ENCODE measurements around the gene IER3.
A peak's percentile ranks its signal among the peaks of the same experiment; 100 is the strongest.

Gene IER3

GRCh38 chr6:30747902-30748769, 3.8 kb upstream of the IER3 start:
- no peaks in the 10 kb centered on the region for H3K36me3 ChIP-seq (ENCODE audit: control insufficient read depth, insufficient read depth, low read length)
- no peak overlapping the region for H3K27ac ChIP-seq (ENCODE audit: insufficient read depth, low read depth, low read length, poor library complexity, severe bottlenecking)
- H3K9me3 ChIP-seq (ENCODE audit: control insufficient read depth, low read length), result no peaks in the 10 kb centered on the region
- H3K4me3 ChIP-seq (ENCODE audit: insufficient read depth, low read depth, low read length), result no peak overlapping the region
- peaks cover 12% of the 10 kb centered on the region for H3K27me3 ChIP-seq (ENCODE audit: control insufficient read depth, insufficient read depth, low read length, poor library complexity, severe bottlenecking)
- 88 to 96% methylated on average over 6 of the region's 6 CpGs for WGBS, 2 experiments
- H3K4me1 ChIP-seq (ENCODE audit: control insufficient read depth, insufficient read depth, low read length), result peaks cover 6% of the 10 kb centered on the region

DNA sequence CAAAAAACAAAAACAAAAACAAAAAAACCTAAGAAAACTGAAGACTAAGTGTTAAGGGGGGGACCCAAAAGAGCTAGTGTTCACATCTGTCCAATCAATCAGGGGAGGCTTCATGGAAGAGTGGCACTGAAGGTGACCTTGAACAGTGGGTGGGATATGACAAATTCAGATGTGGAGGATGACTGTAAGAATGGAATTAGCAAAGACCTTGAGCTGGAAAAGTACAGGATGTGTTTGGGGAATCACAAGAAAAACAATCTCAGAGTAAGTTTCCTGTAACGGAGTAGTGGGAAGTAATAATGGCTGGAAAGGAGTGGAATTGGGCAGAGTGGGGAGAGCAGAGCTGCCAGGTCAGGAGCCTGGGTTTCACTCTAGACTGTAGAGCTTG, 2.9 kb upstream of the IER3 start:
- H3K27ac ChIP-seq (ENCODE audit: insufficient read depth, low read depth, low read length, poor library complexity, severe bottlenecking), result no peak overlapping the region

DNA sequence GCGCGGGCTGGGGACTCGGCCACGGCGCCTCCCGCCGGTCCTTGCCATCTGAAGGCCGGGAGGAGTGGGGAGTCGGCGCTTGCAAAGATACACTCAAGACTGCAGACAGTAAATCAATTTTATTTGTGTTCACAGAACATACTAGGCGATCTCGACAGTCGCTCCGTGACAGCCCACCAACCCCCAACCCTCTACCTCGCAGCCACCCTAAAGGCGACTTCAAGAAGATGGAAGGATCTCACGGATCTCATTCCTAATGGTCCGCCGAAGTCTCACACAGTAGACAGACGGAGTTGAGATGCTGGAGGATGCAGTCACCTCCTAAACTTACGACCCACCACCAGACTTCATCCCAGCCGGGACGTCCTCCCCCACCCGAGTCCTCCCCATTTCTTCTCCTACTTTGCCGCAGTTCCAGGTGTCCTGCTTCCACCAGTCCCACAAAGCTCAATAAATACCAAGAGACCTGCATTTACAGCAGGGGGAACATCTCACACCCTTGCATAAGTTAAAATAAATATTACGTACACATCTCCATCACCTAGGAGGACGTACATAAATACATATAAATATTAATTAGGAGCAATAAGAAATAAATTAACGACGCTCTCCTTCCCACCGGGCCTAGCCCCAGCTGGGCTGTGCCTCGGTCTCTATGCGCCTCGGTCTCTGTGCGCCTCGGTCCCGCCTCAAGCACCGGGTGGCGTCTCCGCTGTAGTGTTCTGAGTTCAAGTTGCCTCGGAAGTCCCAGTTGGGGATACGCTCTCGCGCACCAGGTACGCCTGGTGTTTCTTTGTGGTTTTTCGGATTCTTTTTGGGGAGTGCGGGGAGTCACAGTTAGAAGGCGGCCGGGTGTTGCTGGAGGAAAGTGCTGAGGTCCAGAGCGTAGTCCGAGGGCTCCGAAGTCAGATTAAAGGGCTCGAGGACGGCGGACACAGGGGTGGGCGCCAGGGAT, 971 bp downstream of the IER3 start:
- WGBS, 2 experiments, result 1% methylated on average over 54 to 55 of the region's 55 CpGs
- Histone ChIP-seq H3K36me3 (ENCODE audit: control insufficient read depth, insufficient read depth, low read length) (peaks cover 14% of the 10 kb centered on the region), H3K4me1 (ENCODE audit: control insufficient read depth, insufficient read depth, low read length) (peaks cover 9% of the 10 kb centered on the region), H3K9me3 (ENCODE audit: control insufficient read depth, low read length) (no peaks in the 10 kb centered on the region), H3K27me3 (ENCODE audit: control insufficient read depth, insufficient read depth, low read length, poor library complexity, severe bottlenecking) (peaks cover 18% of the 10 kb centered on the region), H3K27ac (ENCODE audit: insufficient read depth, low read depth, low read length, poor library complexity, severe bottlenecking) (peak overlapping the region; percentile 56), H3K4me3 (ENCODE audit: insufficient read depth, low read depth, low read length) (peak overlapping the region; percentile 77)

More for the DNA sequence above, 2.9 kb upstream of the IER3 start:
- Histone ChIP-seq H3K27me3 (ENCODE audit: control insufficient read depth, insufficient read depth, low read length, poor library complexity, severe bottlenecking) (peaks cover 18% of the 10 kb centered on the region), H3K36me3 (ENCODE audit: control insufficient read depth, insufficient read depth, low read length) (no peaks in the 10 kb centered on the region), H3K4me3 (ENCODE audit: insufficient read depth, low read depth, low read length) (no peak overlapping the region), H3K4me1 (ENCODE audit: control insufficient read depth, insufficient read depth, low read length) (peaks cover 6% of the 10 kb centered on the region), H3K9me3 (ENCODE audit: control insufficient read depth, low read length) (no peaks in the 10 kb centered on the region)
- WGBS, 2 experiments, result 93 to 96% methylated on average over 1 of the region's 1 CpG

- 0% methylated on average over 66 of the region's 66 CpGs for WGBS, 2 experiments
- Histone ChIP-seq H3K9me3 (ENCODE audit: control insufficient read depth, low read length) (no peaks in the 10 kb centered on the region), H3K27me3 (ENCODE audit: control insufficient read depth, insufficient read depth, low read length, poor library complexity, severe bottlenecking) (peaks cover 18% of the 10 kb centered on the region), H3K4me3 (ENCODE audit: insufficient read depth, low read depth, low read length) (peak within 1 kb of the TSS; percentile 77), H3K36me3 (ENCODE audit: control insufficient read depth, insufficient read depth, low read length) (peaks cover 14% of the 10 kb centered on the region), H3K4me1 (ENCODE audit: control insufficient read depth, insufficient read depth, low read length) (peaks cover 9% of the 10 kb centered on the region), H3K27ac (ENCODE audit: insufficient read depth, low read depth, low read length, poor library complexity, severe bottlenecking) (peak within 1 kb of the TSS; percentile 56)
Observed at GRCh38 chr6:30742316-30743098, 1.8 kb downstream of the IER3 start, which contains the start of gene FLOT1. FLOT1 (minus strand) TSS chr6:30742687; CDS start chr6:30742189, 498 bp downstream.

DNA sequence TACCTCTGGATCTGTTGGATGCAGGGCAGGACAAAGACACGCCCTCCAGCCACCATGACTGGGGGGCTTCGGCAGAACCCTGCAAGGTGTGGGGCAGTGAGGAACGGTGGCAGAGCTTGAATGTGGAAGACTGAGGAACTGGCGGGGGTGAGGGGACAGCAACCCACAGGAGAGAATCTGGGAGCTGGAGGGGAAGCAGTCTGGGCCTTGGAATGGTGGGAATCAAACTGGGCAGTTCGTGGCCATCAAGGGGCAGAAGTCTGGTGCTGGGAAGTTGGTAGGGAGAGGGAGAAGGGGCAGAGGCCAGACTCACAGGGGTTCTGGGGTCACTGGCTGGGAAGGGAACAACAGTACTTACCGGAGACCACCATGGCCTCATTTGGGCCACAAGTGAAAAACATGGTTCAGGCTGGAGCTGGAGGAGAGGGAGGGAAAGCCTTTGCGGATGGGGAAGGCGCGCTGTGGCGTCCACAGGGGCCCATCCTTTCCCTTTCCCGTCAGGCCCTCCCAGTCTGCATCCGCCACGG, 2.5 kb downstream of the IER3 start:
- no peak overlapping the region for H3K27ac ChIP-seq (ENCODE audit: insufficient read depth, low read depth, low read length, poor library complexity, severe bottlenecking)
- peaks cover 9% of the 10 kb centered on the region for H3K4me1 ChIP-seq (ENCODE audit: control insufficient read depth, insufficient read depth, low read length)
- H3K27me3 ChIP-seq (ENCODE audit: control insufficient read depth, insufficient read depth, low read length, poor library complexity, severe bottlenecking), result peaks cover 18% of the 10 kb centered on the region
- H3K9me3 ChIP-seq (ENCODE audit: control insufficient read depth, low read length), result no peaks in the 10 kb centered on the region
- H3K36me3 ChIP-seq (ENCODE audit: control insufficient read depth, insufficient read depth, low read length), result peaks cover 17% of the 10 kb centered on the region
- WGBS, 2 experiments, result 22 to 25% methylated on average over 13 of the region's 13 CpGs
- H3K4me3 ChIP-seq (ENCODE audit: insufficient read depth, low read depth, low read length), result peak overlapping the region; percentile 77

GRCh38 chr6:30741063-30741779, 3.1 kb downstream of the IER3 start:
- peaks cover 18% of the 10 kb centered on the region for H3K36me3 ChIP-seq (ENCODE audit: control insufficient read depth, insufficient read depth, low read length)
- H3K4me1 ChIP-seq (ENCODE audit: control insufficient read depth, insufficient read depth, low read length), result peaks cover 9% of the 10 kb centered on the region
- peaks cover 18% of the 10 kb centered on the region for H3K27me3 ChIP-seq (ENCODE audit: control insufficient read depth, insufficient read depth, low read length, poor library complexity, severe bottlenecking)
- H3K27ac ChIP-seq (ENCODE audit: insufficient read depth, low read depth, low read length, poor library complexity, severe bottlenecking), result no peak overlapping the region
- H3K4me3 ChIP-seq (ENCODE audit: insufficient read depth, low read depth, low read length), result peak overlapping the region; percentile 77
- H3K9me3 ChIP-seq (ENCODE audit: control insufficient read depth, low read length), result no peaks in the 10 kb centered on the region
- WGBS, 2 experiments, result 90 to 91% methylated on average over 8 of the region's 8 CpGs

- peaks cover 18% of the 10 kb centered on the region for H3K36me3 ChIP-seq (ENCODE audit: control insufficient read depth, insufficient read depth, low read length)
- WGBS, 2 experiments, result 96 to 99% methylated on average over 2 of the region's 2 CpGs
- no peaks in the 10 kb centered on the region for H3K9me3 ChIP-seq (ENCODE audit: control insufficient read depth, low read length)
- no peak overlapping the region for H3K4me3 ChIP-seq (ENCODE audit: insufficient read depth, low read depth, low read length)
- H3K4me1 ChIP-seq (ENCODE audit: control insufficient read depth, insufficient read depth, low read length), result peaks cover 9% of the 10 kb centered on the region
- H3K27ac ChIP-seq (ENCODE audit: insufficient read depth, low read depth, low read length, poor library complexity, severe bottlenecking), result no peak overlapping the region
- peaks cover 18% of the 10 kb centered on the region for H3K27me3 ChIP-seq (ENCODE audit: control insufficient read depth, insufficient read depth, low read length, poor library complexity, severe bottlenecking)
Observed at GRCh38 chr6:30740540-30740870, 3.8 kb downstream of the IER3 start.

DNA sequence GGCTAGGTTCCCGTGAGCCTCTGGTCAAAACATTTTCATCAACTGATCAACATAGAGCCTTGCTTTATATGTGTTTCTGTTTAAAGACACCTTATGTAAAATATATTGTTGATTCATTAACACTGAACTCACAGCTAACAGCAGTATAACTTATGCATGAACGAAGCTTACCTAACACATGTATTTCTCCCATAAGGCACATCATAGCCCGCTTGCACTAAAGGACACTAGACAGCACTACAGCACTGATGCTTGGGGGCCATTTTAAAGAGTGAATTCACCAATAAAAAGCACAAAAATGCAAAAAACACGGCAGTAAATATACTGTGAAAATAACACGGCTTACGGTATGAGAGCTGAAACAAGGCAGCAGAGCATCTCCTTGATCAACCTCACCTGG, 5.8 kb downstream of the IER3 start:
- Histone ChIP-seq H3K36me3 (ENCODE audit: control insufficient read depth, insufficient read depth, low read length) (peaks cover 25% of the 10 kb centered on the region), H3K27me3 (ENCODE audit: control insufficient read depth, insufficient read depth, low read length, poor library complexity, severe bottlenecking) (peaks cover 9% of the 10 kb centered on the region), H3K4me3 (ENCODE audit: insufficient read depth, low read depth, low read length) (no peak overlapping the region), H3K9me3 (ENCODE audit: control insufficient read depth, low read length) (no peaks in the 10 kb centered on the region), H3K4me1 (ENCODE audit: control insufficient read depth, insufficient read depth, low read length) (peaks cover 9% of the 10 kb centered on the region), H3K27ac (ENCODE audit: insufficient read depth, low read depth, low read length, poor library complexity, severe bottlenecking) (no peak overlapping the region)
- 95 to 97% methylated on average over 5 of the region's 6 CpGs for WGBS, 2 experiments

DNA sequence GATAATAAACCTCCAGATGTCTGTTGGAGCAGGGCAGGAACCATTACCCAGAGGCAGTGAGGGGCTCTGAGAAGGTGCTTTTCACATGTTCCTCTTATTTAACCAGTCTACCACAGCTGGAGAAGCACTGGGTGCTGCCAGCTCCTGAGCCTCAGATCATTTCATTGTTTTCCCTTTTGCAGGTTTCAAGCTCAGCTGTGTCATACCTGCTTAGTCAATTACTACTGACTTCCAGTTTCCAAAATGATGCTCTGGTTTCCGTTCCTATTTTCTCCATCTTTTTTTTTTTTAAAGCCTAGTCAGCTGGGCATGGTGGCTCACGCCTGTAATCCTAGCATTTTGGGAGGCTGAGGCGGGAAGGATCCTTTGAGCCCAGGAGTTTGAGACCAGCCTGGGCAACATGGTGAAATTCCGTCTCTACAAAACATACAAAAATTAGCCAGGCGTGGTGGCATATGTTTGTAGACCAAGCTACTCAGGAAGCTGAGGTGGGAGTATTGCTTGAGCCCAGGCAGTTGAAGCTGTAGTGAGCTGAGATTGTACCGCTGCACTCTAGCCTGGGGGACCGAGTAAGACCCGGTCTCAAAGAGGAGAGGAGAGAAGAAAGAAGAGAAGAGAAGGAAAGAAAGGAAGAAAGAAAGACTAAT, 8.6 kb downstream of the IER3 start:
- no peak overlapping the region for H3K4me3 ChIP-seq (ENCODE audit: insufficient read depth, low read depth, low read length)
- H3K36me3 ChIP-seq (ENCODE audit: control insufficient read depth, insufficient read depth, low read length), result peaks cover 25% of the 10 kb centered on the region
- no peaks in the 10 kb centered on the region for H3K4me1 ChIP-seq (ENCODE audit: control insufficient read depth, insufficient read depth, low read length)
- WGBS, 2 experiments, result 96% methylated on average over 8 of the region's 8 CpGs
- no peak overlapping the region for H3K27ac ChIP-seq (ENCODE audit: insufficient read depth, low read depth, low read length, poor library complexity, severe bottlenecking)
- no peaks in the 10 kb centered on the region for H3K9me3 ChIP-seq (ENCODE audit: control insufficient read depth, low read length)
- H3K27me3 ChIP-seq (ENCODE audit: control insufficient read depth, insufficient read depth, low read length, poor library complexity, severe bottlenecking), result no peaks in the 10 kb centered on the region

Data from ectodermal cell (in vitro differentiated cells).